ENCODE results near the gene ZKSCAN7. TPM values are rescaled to one million over a fixed set of nuclear protein-coding genes. Genes with fewer than 3 reads are reported as not detected.

The ZKSCAN7 gene
- total and polyA plus RNA-seq, 2 donors (not counting 3 experiments of a cell fraction or from before 2014, with no cell fraction given): 0.75 to 1.9 TPM

GRCh38 chr3:44555723-44556122, 730 bp downstream of the ZKSCAN7 start:
- BruUV-seq (replicated peaks): no TSS peak
- Histone ChIP-seq H3K36me3 (ENCODE audit: control insufficient read depth in 2 of 2, extremely low read depth in 1 of 2, insufficient read depth in 2 of 2, low read length in 2 of 2) (no peaks in the 10 kb centered on the region), H3K9me3 (replicated peaks; ENCODE audit: control insufficient read depth, insufficient read depth, low read length) (no peaks in the 10 kb centered on the region), H3K4me3 (replicated peaks in 1 of 3; ENCODE audit: insufficient read depth in 1 of 3, low read depth in 1 of 3, low read length in 3 of 3) (peak overlapping the region; percentile 78 to 87 (median 82)), H3K9ac (replicated peaks; ENCODE audit: extremely low read depth, insufficient read depth, low read length) (peak overlapping the region; percentile 65), H3K4me2 (ENCODE audit: insufficient read depth, low read length) (peak overlapping the region; percentile 95), H2AFZ (ENCODE audit: low read depth, low read length) (peak overlapping the region; percentile 99), H3K79me2 (ENCODE audit: control insufficient read depth, insufficient read depth, low read length) (no peaks in the 10 kb centered on the region), H3K9me1 (replicated peaks; ENCODE audit: control insufficient read depth, extremely low read depth, insufficient read depth, low read length) (no peaks in the 10 kb centered on the region), H3K27ac (ENCODE audit: insufficient read depth, low read depth, low read length) (no peak overlapping the region), H3K4me1 (ENCODE audit: control insufficient read depth, extremely low read depth, insufficient read depth, low read length) (peaks cover 11% of the 10 kb centered on the region), H3K27me3 (ENCODE audit: control insufficient read depth in 2 of 2, insufficient read depth in 2 of 2, low read length in 2 of 2) (no peaks in the 10 kb centered on the region), H4K20me1 (replicated peaks; ENCODE audit: control insufficient read depth, extremely low read depth, insufficient read depth, low read length) (no peaks in the 10 kb centered on the region)
- intact Hi-C loops (cut with micrococcal nuclease) (loop anchor here (2.0 to 10.0 kb wide), 2 partner anchors 69 to 469 kb away; partner anchors contain the start of genes CLEC3B and ZNF197), dilution Hi-C loops (cut with MboI; ENCODE audit: extremely low pct_ligation_motif_present, low sequenced_read_pairs) (no loop called here)
- TF ChIP-seq JUN (IDR thresholded peaks at IDR 0.05; ENCODE audit: borderline replicate concordance, insufficient read depth, insufficient read length, low read depth): no peak
- TF ChIP-seq MAX (IDR thresholded peaks at IDR 0.05; ENCODE audit: insufficient read depth, insufficient read length): no peak
- TF ChIP-seq MYC (IDR thresholded peaks at IDR 0.05; ENCODE audit: low read depth, low read length): no peak
- no peak for TF ChIP-seq POLR2A (IDR thresholded peaks at IDR 0.05; ENCODE audit: low read depth, low read length)
- TF ChIP-seq GATA2 (IDR thresholded peaks at IDR 0.05; ENCODE audit: insufficient read depth, insufficient read length, low read depth, low read length): no peak
- no peak for TF ChIP-seq FOS (IDR thresholded peaks at IDR 0.05; ENCODE audit: borderline replicate concordance, insufficient read depth, low read length)
- no peak for TF ChIP-seq CTCF (IDR thresholded peaks at IDR 0.05; ENCODE audit: extremely low read depth in 1 of 2, insufficient read depth in 1 of 2, low read depth in 1 of 2, low read length in 2 of 2)
- TF ChIP-seq POLR2AphosphoS5 (IDR thresholded peaks at IDR 0.05; ENCODE audit: insufficient read depth, low read depth, low read length): no peak
- no peak for TF ChIP-seq EZH2 (IDR thresholded peaks at IDR 0.05; ENCODE audit: borderline replicate concordance, low read depth, low read length, severe bottlenecking)
- ChIA-PET POLR2A (no interaction called here), CTCF (interaction anchor here (1.2 to 1.7 kb wide), 2 partner anchors 70 to 358 kb away, joined by 3 read pairs; partner anchors contain the start of gene ZNF197)
- FAIRE-seq (peak; percentile 31), DNase-seq (ENCODE audit: low read depth, low spot score) (no peak)
